Measurements from ENCODE around the gene GNAL.

- TF ChIP-seq CTCF (conservative IDR thresholded peaks at IDR 0.05; ENCODE audit: low read depth, low read length) (no peak), EZH2phosphoT487 (IDR thresholded peaks at IDR 0.05; ENCODE audit: borderline replicate concordance, low read length) (no peak), EZH2 (IDR thresholded peaks at IDR 0.05; ENCODE audit: low read length, unreplicated experiment) (no peak)
These were observed 141.5 kb downstream of the GNAL start for GRCh38 chr18:11830585-11830984.
